ENCODE measurements around the gene ZBTB34. TPM values are rescaled to one million over a fixed set of nuclear protein-coding genes. Genes with fewer than 3 reads are reported as not detected.

ZBTB34 gene
- total RNA-seq, 4 donors from 2014 or later: 7.4 to 12.3 (median 10.6) TPM

DNA sequence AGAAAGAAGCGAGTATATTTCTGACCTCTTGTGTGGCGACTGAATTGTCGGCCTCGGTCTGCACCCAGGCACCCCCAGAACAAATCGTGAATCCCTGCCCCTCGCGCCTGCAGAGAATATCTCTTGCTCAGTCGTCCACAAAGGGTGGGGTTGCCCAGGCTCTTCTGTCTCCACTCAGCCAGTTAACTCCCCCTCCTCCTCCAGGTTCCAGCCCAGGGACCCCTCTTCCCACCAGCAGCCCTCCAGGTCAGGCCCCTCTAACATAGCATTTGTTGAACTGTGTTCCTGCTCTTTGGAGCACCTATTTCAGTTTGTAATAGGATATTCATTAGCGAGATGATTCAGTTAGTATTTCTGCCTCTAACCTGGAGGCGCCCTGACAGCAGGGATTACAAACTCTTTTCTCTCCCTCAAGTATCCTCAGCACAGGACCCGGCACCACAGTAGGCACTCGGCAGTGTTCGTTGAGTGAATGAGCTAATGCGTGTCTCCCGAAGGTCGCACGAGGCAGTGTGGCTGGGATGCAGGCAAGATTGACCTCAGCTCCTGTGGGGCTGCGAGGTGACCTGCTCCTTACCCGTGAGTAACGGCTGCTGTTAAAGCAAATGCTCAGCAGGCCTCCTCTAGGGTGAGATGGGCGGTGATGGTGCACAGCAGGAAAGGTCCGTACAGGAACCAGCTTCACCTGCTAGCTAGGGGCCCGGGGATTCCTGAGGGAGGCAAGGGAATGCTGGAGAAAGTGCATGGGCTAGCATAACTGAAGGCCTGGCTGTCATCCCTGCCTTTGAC is 25.8 kb downstream of the ZBTB34 start:
- H3K9me3 ChIP-seq: no peaks in the 10 kb centered on the region
- TF ChIP-seq POLR2A (IDR thresholded peaks at IDR 0.05): no peak
- TF ChIP-seq, protein P1, sequence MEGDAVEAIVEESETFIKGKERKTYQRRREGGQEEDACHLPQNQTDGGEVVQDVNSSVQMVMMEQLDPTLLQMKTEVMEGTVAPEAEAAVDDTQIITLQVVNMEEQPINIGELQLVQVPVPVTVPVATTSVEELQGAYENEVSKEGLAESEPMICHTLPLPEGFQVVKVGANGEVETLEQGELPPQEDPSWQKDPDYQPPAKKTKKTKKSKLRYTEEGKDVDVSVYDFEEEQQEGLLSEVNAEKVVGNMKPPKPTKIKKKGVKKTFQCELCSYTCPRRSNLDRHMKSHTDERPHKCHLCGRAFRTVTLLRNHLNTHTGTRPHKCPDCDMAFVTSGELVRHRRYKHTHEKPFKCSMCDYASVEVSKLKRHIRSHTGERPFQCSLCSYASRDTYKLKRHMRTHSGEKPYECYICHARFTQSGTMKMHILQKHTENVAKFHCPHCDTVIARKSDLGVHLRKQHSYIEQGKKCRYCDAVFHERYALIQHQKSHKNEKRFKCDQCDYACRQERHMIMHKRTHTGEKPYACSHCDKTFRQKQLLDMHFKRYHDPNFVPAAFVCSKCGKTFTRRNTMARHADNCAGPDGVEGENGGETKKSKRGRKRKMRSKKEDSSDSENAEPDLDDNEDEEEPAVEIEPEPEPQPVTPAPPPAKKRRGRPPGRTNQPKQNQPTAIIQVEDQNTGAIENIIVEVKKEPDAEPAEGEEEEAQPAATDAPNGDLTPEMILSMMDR (IDR thresholded peaks at IDR 0.05): no peak
- H3K27ac ChIP-seq: no peak overlapping the region
- H3K4me1 ChIP-seq: no peaks in the 10 kb centered on the region
- DNase-seq: no peak
- peaks cover 0 to 7% (median 0%) of the 10 kb centered on the region in 3 donors for H3K36me3 ChIP-seq
- H3K27me3 ChIP-seq: no peaks in the 10 kb centered on the region
- no peak overlapping the region for H3K4me3 ChIP-seq

DNA sequence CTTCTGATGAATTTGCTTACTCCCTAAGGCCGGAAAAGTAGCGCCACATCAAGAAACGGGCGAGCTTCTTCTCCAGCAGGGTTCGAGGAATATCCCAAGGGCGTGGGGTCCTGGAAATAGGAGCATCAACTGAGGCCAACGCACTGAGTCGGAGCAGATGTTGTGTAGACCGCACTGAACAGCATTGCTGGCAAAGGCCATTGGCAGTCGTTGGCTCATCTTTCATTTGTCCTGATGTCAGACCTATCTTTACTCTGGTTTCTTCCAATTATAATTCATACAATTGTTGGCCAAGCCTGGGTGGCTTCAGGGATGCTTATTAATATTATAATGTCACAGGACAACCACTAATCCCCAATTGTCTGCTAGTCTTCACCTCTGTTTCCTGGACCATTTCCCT is 26.5 kb downstream of the ZBTB34 start:
- DNase-seq: no peak
- Histone ChIP-seq H3K9me3 (no peaks in the 10 kb centered on the region), H3K4me1 (no peaks in the 10 kb centered on the region), H3K27ac (no peak overlapping the region), H3K27me3 (no peaks in the 10 kb centered on the region), H3K4me3 (no peak overlapping the region), H3K36me3 (peaks cover 0 to 1% (median 0%) of the 10 kb centered on the region in 3 donors)
- no peak for TF ChIP-seq POLR2A (IDR thresholded peaks at IDR 0.05)
- TF ChIP-seq, protein P1 (IDR thresholded peaks at IDR 0.05): no peak

DNA sequence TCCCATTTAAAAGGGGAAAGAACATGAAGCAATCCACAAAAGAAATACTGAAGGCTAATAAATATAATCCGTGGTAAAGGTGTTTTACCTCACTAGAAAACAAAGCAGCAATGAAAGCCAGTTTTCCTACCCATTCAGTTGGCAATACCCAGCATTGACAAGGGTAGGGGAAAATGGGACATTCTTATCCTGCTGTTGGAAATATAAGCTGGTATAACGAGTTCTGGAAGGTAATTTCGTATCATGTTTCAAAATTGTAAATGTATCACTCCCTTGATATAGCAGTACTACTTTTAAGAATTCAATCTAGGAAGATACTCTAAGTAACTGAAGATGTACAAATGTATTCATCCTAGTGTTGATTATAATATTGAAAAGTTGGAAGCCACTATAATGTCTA is 31.2 kb downstream of the ZBTB34 start:
- Histone ChIP-seq H3K27ac (no peak overlapping the region), H3K4me1 (no peaks in the 10 kb centered on the region), H3K36me3 (no peaks in the 10 kb centered on the region), H3K27me3 (no peaks in the 10 kb centered on the region), H3K4me3 (no peak overlapping the region), H3K9me3 (no peaks in the 10 kb centered on the region)
- TF ChIP-seq, protein P1 (IDR thresholded peaks at IDR 0.05): no peak
- TF ChIP-seq POLR2A (IDR thresholded peaks at IDR 0.05): no peak
- DNase-seq: no peak

DNA sequence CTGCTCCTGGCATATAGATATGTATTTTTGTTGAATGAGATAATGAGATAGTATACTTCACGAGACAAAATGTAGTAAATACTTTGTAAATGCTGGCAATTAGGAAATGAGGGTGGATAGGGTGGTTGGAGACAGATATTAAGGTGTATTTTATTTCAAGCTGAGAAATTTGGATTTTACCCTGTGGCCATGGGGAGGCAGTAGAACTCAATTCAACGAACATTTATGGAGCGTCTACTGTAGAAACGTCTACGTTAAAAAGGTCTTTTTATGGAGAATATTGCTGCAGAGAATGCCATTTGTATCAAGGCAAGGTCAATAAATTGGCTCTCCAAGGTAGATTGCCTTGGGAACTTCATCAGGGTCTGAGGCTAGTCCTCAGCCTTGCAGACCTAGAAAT is 32.6 kb downstream of the ZBTB34 start:
- DNase-seq: no peak
- no peak for TF ChIP-seq POLR2A (IDR thresholded peaks at IDR 0.05)
- TF ChIP-seq, protein P1 (IDR thresholded peaks at IDR 0.05): peak in 3 of 6 experiments; percentile 64 to 68 (median 66)

DNA sequence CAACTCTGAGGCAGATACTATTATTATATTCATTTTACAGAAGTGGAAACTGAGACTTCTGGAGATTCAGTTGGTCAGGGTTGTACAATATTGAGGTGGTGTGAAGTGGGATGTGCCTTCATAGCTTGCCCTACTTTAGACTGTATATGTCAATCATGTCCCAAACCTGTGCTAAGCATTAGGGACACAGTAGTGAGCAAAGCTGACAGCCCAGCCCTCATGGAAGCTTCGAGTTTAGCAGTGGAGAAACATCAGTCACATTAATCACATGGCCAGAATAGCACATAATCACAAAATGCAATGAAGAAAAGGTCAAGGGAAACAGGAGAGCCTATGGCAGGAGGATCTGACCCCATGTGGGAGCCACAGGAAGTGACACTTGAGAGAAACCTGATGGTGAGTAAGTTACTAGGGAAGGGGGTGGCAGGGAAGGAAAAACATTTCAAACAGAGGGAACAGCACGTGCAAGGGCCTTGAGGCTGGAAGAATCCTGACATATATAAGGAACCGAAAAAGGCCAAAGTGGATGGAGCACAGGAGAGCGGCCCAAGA is 33.7 kb downstream of the ZBTB34 start:
- Histone ChIP-seq H3K27me3 (no peaks in the 10 kb centered on the region), H3K27ac (no peak overlapping the region), H3K4me1 (no peaks in the 10 kb centered on the region), H3K9me3 (no peaks in the 10 kb centered on the region), H3K36me3 (no peaks in the 10 kb centered on the region), H3K4me3 (no peak overlapping the region)
- TF ChIP-seq, protein P1 (IDR thresholded peaks at IDR 0.05): no peak
- no peak for TF ChIP-seq POLR2A (IDR thresholded peaks at IDR 0.05)
- no peak for DNase-seq

More for the DNA sequence above, 32.6 kb downstream of the ZBTB34 start:
- no peaks in the 10 kb centered on the region for H3K9me3 ChIP-seq
- no peaks in the 10 kb centered on the region for H3K4me1 ChIP-seq
- no peaks in the 10 kb centered on the region for H3K36me3 ChIP-seq
- no peak overlapping the region for H3K4me3 ChIP-seq
- no peaks in the 10 kb centered on the region for H3K27me3 ChIP-seq
- no peak overlapping the region for H3K27ac ChIP-seq
